Dendritic cell treated with granulocyte-macrophage colony-stimulating factor and Interleukin-4, amounts not matched to agents 40 ng/mL and 50 ng/mL, for 4 days (primary cell): Measurements from ENCODE around the gene DDAH2.

Experiments used
- H3K27ac Mint-ChIP-seq: one replicate; pipeline ENCODE4 v1.8.0; 2022; ENCODE audit warnings: mild to moderate bottlenecking, mixed read lengths
- H3K27me3 Mint-ChIP-seq: one replicate; pipeline ENCODE4 v1.8.0; 2022; ENCODE audit warnings: mild to moderate bottlenecking, mixed read lengths
- H3K36me3 Mint-ChIP-seq: one replicate; pipeline ENCODE4 v1.8.0; 2022; ENCODE audit warnings: low read depth, mixed read lengths
- H3K4me1 Mint-ChIP-seq: one replicate; pipeline ENCODE4 v1.8.0; 2022; ENCODE audit warnings: low read depth, mixed read lengths
- H3K4me3 Mint-ChIP-seq: one replicate; pipeline ENCODE4 v1.8.0; 2022; ENCODE audit warnings: mild to moderate bottlenecking, moderate library complexity, mixed read lengths
- H3K9me3 Mint-ChIP-seq: one replicate; pipeline ENCODE4 v1.8.0; 2022; ENCODE audit warnings: mixed read lengths
- intact Hi-C: fragments of 100-400 bp; cut with micrococcal nuclease; formaldehyde crosslinking; loops from one replicate; pipeline ENCODE4 v1.15.0; 2022

DDAH2 gene

GRCh38 chr6:31689249-31690110, 39.6 kb downstream of the DDAH2 start:
- H3K36me3 Mint-ChIP-seq = peaks cover 100% of the 10 kb centered on the region
- H3K27me3 Mint-ChIP-seq = no peaks in the 10 kb centered on the region
- no peak overlapping the region for H3K4me3 Mint-ChIP-seq
- intact Hi-C loops = no loop called here
- no peaks in the 10 kb centered on the region for H3K9me3 Mint-ChIP-seq
- peaks cover 26% of the 10 kb centered on the region for H3K4me1 Mint-ChIP-seq
- no peak overlapping the region for H3K27ac Mint-ChIP-seq

GRCh38 chr6:31687860-31688693, 41.0 kb downstream of the DDAH2 start:
- H3K4me1 Mint-ChIP-seq = peaks cover 31% of the 10 kb centered on the region
- no peaks in the 10 kb centered on the region for H3K9me3 Mint-ChIP-seq
- H3K4me3 Mint-ChIP-seq = no peak overlapping the region
- peaks cover 4% of the 10 kb centered on the region for H3K27me3 Mint-ChIP-seq
- intact Hi-C loops = no loop called here
- peaks cover 96% of the 10 kb centered on the region for H3K36me3 Mint-ChIP-seq
- H3K27ac Mint-ChIP-seq = no peak overlapping the region

- no peak overlapping the region for H3K27ac Mint-ChIP-seq
- no peak overlapping the region for H3K4me3 Mint-ChIP-seq
- peaks cover 5% of the 10 kb centered on the region for H3K27me3 Mint-ChIP-seq
- H3K9me3 Mint-ChIP-seq = no peaks in the 10 kb centered on the region
- peaks cover 33% of the 10 kb centered on the region for H3K4me1 Mint-ChIP-seq
- intact Hi-C loops = no loop called here
- peaks cover 91% of the 10 kb centered on the region for H3K36me3 Mint-ChIP-seq
Measured at GRCh38 chr6:31687321-31687720, 41.8 kb downstream of the DDAH2 start.

GRCh38 chr6:31686483-31686882, 42.6 kb downstream of the DDAH2 start:
- H3K36me3 Mint-ChIP-seq = peaks cover 83% of the 10 kb centered on the region
- H3K9me3 Mint-ChIP-seq = no peaks in the 10 kb centered on the region

GRCh38 chr6:31683591-31683990, 45.5 kb downstream of the DDAH2 start:
- Mint-ChIP-seq H3K27me3 (peaks cover 9% of the 10 kb centered on the region), H3K9me3 (no peaks in the 10 kb centered on the region), H3K4me3 (no peak overlapping the region), H3K4me1 (peaks cover 33% of the 10 kb centered on the region), H3K36me3 (peaks cover 54% of the 10 kb centered on the region), H3K27ac (no peak overlapping the region)
- intact Hi-C loops = no loop called here

More at GRCh38 chr6:31686483-31686882, 42.6 kb downstream of the DDAH2 start:
- H3K4me1 Mint-ChIP-seq = peaks cover 34% of the 10 kb centered on the region
- H3K27me3 Mint-ChIP-seq = peaks cover 7% of the 10 kb centered on the region
- intact Hi-C loops = no loop called here
- H3K27ac Mint-ChIP-seq = no peak overlapping the region
- no peak overlapping the region for H3K4me3 Mint-ChIP-seq

GRCh38 chr6:31681135-31681671, 47.9 kb downstream of the DDAH2 start:
- Mint-ChIP-seq H3K27me3 (peaks cover 9% of the 10 kb centered on the region), H3K36me3 (peaks cover 30% of the 10 kb centered on the region), H3K27ac (peak overlapping the region; percentile 55), H3K9me3 (no peaks in the 10 kb centered on the region), H3K4me3 (peak overlapping the region; percentile 74), H3K4me1 (peaks cover 54% of the 10 kb centered on the region)
- intact Hi-C loops = loop anchor here (2.0 kb wide), 2 partner anchors 88 to 150 kb away; no protein-coding TSS in a partner anchor

GRCh38 chr6:31680226-31681134, 48.6 kb downstream of the DDAH2 start, which contains the start of gene LY6G5C:
TSS of gene LY6G5C (minus strand) at chr6:31681067. CDS start at chr6:31680373, 694 bp downstream.
- Mint-ChIP-seq H3K4me3 (peak within 1 kb of the TSS; percentile 74), H3K27ac (peak within 1 kb of the TSS; percentile 55), H3K4me1 (peaks cover 56% of the 10 kb centered on the region), H3K9me3 (no peaks in the 10 kb centered on the region), H3K27me3 (peaks cover 9% of the 10 kb centered on the region), H3K36me3 (peaks cover 23% of the 10 kb centered on the region)
- intact Hi-C loops = loop anchor here (1.0 to 2.0 kb wide), 3 partner anchors 47 to 150 kb away; no protein-coding TSS in a partner anchor

GRCh38 chr6:31677955-31678354, 51.1 kb downstream of the DDAH2 start:
- Mint-ChIP-seq H3K27ac (no peak overlapping the region), H3K4me1 (peaks cover 50% of the 10 kb centered on the region), H3K36me3 (peaks cover 14% of the 10 kb centered on the region), H3K27me3 (peaks cover 4% of the 10 kb centered on the region), H3K4me3 (no peak overlapping the region), H3K9me3 (no peaks in the 10 kb centered on the region)
- intact Hi-C loops = no loop called here
